ENCODE measurements around the gene NINJ1.
A peak's percentile ranks its signal among the peaks of the same experiment; 100 is the strongest.

NINJ1 gene

GRCh38 chr9:93093127-93093876 lies 40.7 kb downstream of the NINJ1 start:
- no peak for TF ChIP-seq CTCF (IDR thresholded peaks at IDR 0.05; ENCODE audit: borderline replicate concordance, insufficient read depth, low read depth, low read length)
- peak overlapping the region; percentile 23 for H3K4me3 ChIP-seq (ENCODE audit: low read depth, low read length)

GRCh38 chr9:93092251-93092991 lies 41.6 kb downstream of the NINJ1 start:
- TF ChIP-seq CTCF (IDR thresholded peaks at IDR 0.05; ENCODE audit: borderline replicate concordance, insufficient read depth, low read depth, low read length): no peak
- no peak overlapping the region for H3K4me3 ChIP-seq (ENCODE audit: low read depth, low read length)

- TF ChIP-seq CTCF (IDR thresholded peaks at IDR 0.05; ENCODE audit: borderline replicate concordance, insufficient read depth, low read depth, low read length): no peak
- H3K4me3 ChIP-seq (ENCODE audit: low read depth, low read length): no peak overlapping the region
Measured at GRCh38 chr9:93091453-93092081, 42.5 kb downstream of the NINJ1 start.

- TF ChIP-seq CTCF (IDR thresholded peaks at IDR 0.05; ENCODE audit: borderline replicate concordance, insufficient read depth, low read depth, low read length): no peak
- H3K4me3 ChIP-seq (ENCODE audit: low read depth, low read length): no peak overlapping the region
Measured at GRCh38 chr9:93091056-93091452, 43.0 kb downstream of the NINJ1 start.

GRCh38 chr9:93090091-93090655 lies 43.9 kb downstream of the NINJ1 start:
- no peak overlapping the region for H3K4me3 ChIP-seq (ENCODE audit: low read depth, low read length)
- TF ChIP-seq CTCF (IDR thresholded peaks at IDR 0.05; ENCODE audit: borderline replicate concordance, insufficient read depth, low read depth, low read length): no peak

- no peak overlapping the region for H3K4me3 ChIP-seq (ENCODE audit: low read depth, low read length)
- TF ChIP-seq CTCF (IDR thresholded peaks at IDR 0.05; ENCODE audit: borderline replicate concordance, insufficient read depth, low read depth, low read length): no peak
Measured at GRCh38 chr9:93089481-93089991, 44.5 kb downstream of the NINJ1 start.
